Measurements from ENCODE around the gene C9orf153.
"Not testable (repeated sequence)": the region's sequence is repeated elsewhere in the genome, so short reads cannot be mapped to it uniquely, and the experiment has no call there.

C9orf153 gene

GRCh38 chr9:86222667-86223066 is 36.8 kb downstream of the C9orf153 start:
- H3K4me1 ChIP-seq (ENCODE audit: control insufficient read depth in 1 of 2, insufficient read depth in 2 of 2, low read length in 2 of 2), result no peaks in the 10 kb centered on the region
- H3K4me3 ChIP-seq (ENCODE audit: low read depth in 1 of 2, low read length in 2 of 2), result no peak overlapping the region
- H3K27ac ChIP-seq (ENCODE audit: low read length), result no peak overlapping the region
- no peaks in the 10 kb centered on the region for H3K9me3 ChIP-seq (ENCODE audit: control insufficient read depth in 1 of 2, low read length in 2 of 2)
- H3K27me3 ChIP-seq (ENCODE audit: low read depth, low read length), result no peaks in the 10 kb centered on the region
- H3K36me3 ChIP-seq (ENCODE audit: control insufficient read depth in 1 of 2, insufficient read depth in 2 of 2, low read length in 2 of 2), result peaks cover 0 to 1% of the 10 kb centered on the region in 2 donors

GRCh38 chr9:86219606-86220005 is 39.9 kb downstream of the C9orf153 start:
- Histone ChIP-seq H3K9me3 (ENCODE audit: control insufficient read depth in 1 of 2, low read length in 2 of 2) (no peaks in the 10 kb centered on the region), H3K36me3 (ENCODE audit: control insufficient read depth in 1 of 2, insufficient read depth in 2 of 2, low read length in 2 of 2) (no peaks in the 10 kb centered on the region), H3K4me1 (ENCODE audit: control insufficient read depth in 1 of 2, insufficient read depth in 2 of 2, low read length in 2 of 2) (no peaks in the 10 kb centered on the region), H3K4me3 (ENCODE audit: low read depth in 1 of 2, low read length in 2 of 2) (no peak overlapping the region), H3K27ac (ENCODE audit: low read length) (no peak overlapping the region), H3K27me3 (ENCODE audit: low read depth, low read length) (no peaks in the 10 kb centered on the region)

- Histone ChIP-seq H3K4me3 (ENCODE audit: low read depth in 1 of 2, low read length in 2 of 2) (no peak overlapping the region), H3K9me3 (ENCODE audit: control insufficient read depth in 1 of 2, low read length in 2 of 2) (no peaks in the 10 kb centered on the region), H3K4me1 (ENCODE audit: control insufficient read depth in 1 of 2, insufficient read depth in 2 of 2, low read length in 2 of 2) (no peaks in the 10 kb centered on the region), H3K27me3 (ENCODE audit: low read depth, low read length) (no peaks in the 10 kb centered on the region), H3K36me3 (ENCODE audit: control insufficient read depth in 1 of 2, insufficient read depth in 2 of 2, low read length in 2 of 2) (no peaks in the 10 kb centered on the region), H3K27ac (ENCODE audit: low read length) (no peak overlapping the region)
These were observed 42.2 kb downstream of the C9orf153 start for GRCh38 chr9:86217076-86217755.

- no peaks in the 10 kb centered on the region for H3K9me3 ChIP-seq (ENCODE audit: control insufficient read depth in 1 of 2, low read length in 2 of 2)
- H3K4me1 ChIP-seq (ENCODE audit: control insufficient read depth in 1 of 2, insufficient read depth in 2 of 2, low read length in 2 of 2), result no peaks in the 10 kb centered on the region
These were observed 52.3 kb downstream of the C9orf153 start for GRCh38 chr9:86207193-86207592.

GRCh38 chr9:86202338-86202882 is 57.0 kb downstream of the C9orf153 start:
- H3K27me3 ChIP-seq (ENCODE audit: low read depth, low read length), result no peaks in the 10 kb centered on the region
- no peaks in the 10 kb centered on the region for H3K4me1 ChIP-seq (ENCODE audit: control insufficient read depth in 1 of 2, insufficient read depth in 2 of 2, low read length in 2 of 2)
- no peak overlapping the region for H3K4me3 ChIP-seq (ENCODE audit: low read depth in 1 of 2, low read length in 2 of 2)
- H3K27ac ChIP-seq (ENCODE audit: low read length), result no peak overlapping the region
- no peaks in the 10 kb centered on the region for H3K9me3 ChIP-seq (ENCODE audit: control insufficient read depth in 1 of 2, low read length in 2 of 2)
- H3K36me3 ChIP-seq (ENCODE audit: control insufficient read depth in 1 of 2, insufficient read depth in 2 of 2, low read length in 2 of 2), result no peaks in the 10 kb centered on the region

More at GRCh38 chr9:86207193-86207592, 52.3 kb downstream of the C9orf153 start:
- Histone ChIP-seq H3K4me3 (ENCODE audit: low read depth in 1 of 2, low read length in 2 of 2) (no peak overlapping the region), H3K36me3 (ENCODE audit: control insufficient read depth in 1 of 2, insufficient read depth in 2 of 2, low read length in 2 of 2) (no peaks in the 10 kb centered on the region), H3K27ac (ENCODE audit: low read length) (no peak overlapping the region), H3K27me3 (ENCODE audit: low read depth, low read length) (no peaks in the 10 kb centered on the region)

- Histone ChIP-seq H3K9me3 (ENCODE audit: control insufficient read depth in 1 of 2, low read length in 2 of 2) (no peaks in the 10 kb centered on the region), H3K27ac (ENCODE audit: low read length) (no peak overlapping the region), H3K4me1 (ENCODE audit: control insufficient read depth in 1 of 2, insufficient read depth in 2 of 2, low read length in 2 of 2) (no peaks in the 10 kb centered on the region), H3K36me3 (ENCODE audit: control insufficient read depth in 1 of 2, insufficient read depth in 2 of 2, low read length in 2 of 2) (no peaks in the 10 kb centered on the region), H3K4me3 (ENCODE audit: low read depth in 1 of 2, low read length in 2 of 2) (no peak overlapping the region), H3K27me3 (ENCODE audit: low read depth, low read length) (no peaks in the 10 kb centered on the region)
These were observed 57.8 kb downstream of the C9orf153 start for GRCh38 chr9:86201474-86202337.

- no peaks in the 10 kb centered on the region for H3K36me3 ChIP-seq (ENCODE audit: control insufficient read depth in 1 of 2, insufficient read depth in 2 of 2, low read length in 2 of 2)
- H3K27ac ChIP-seq (ENCODE audit: low read length), result no peak overlapping the region
- H3K9me3 ChIP-seq (ENCODE audit: control insufficient read depth in 1 of 2, low read length in 2 of 2), result no peaks in the 10 kb centered on the region
- no peaks in the 10 kb centered on the region for H3K4me1 ChIP-seq (ENCODE audit: control insufficient read depth in 1 of 2, insufficient read depth in 2 of 2, low read length in 2 of 2)
- H3K4me3 ChIP-seq (ENCODE audit: low read depth in 1 of 2, low read length in 2 of 2), result no peak overlapping the region
- no peaks in the 10 kb centered on the region for H3K27me3 ChIP-seq (ENCODE audit: low read depth, low read length)
These were observed 58.8 kb downstream of the C9orf153 start for GRCh38 chr9:86200599-86201162.

- Histone ChIP-seq H3K4me3 (ENCODE audit: low read depth in 1 of 2, low read length in 2 of 2) (no peak overlapping the region), H3K9me3 (ENCODE audit: control insufficient read depth in 1 of 2, low read length in 2 of 2) (peaks cover 0 to 23% of the 10 kb centered on the region in 2 donors), H3K36me3 (ENCODE audit: control insufficient read depth in 1 of 2, insufficient read depth in 2 of 2, low read length in 2 of 2) (no peaks in the 10 kb centered on the region), H3K27ac (ENCODE audit: low read length) (no peak overlapping the region), H3K27me3 (ENCODE audit: low read depth, low read length) (no peaks in the 10 kb centered on the region), H3K4me1 (ENCODE audit: control insufficient read depth in 1 of 2, insufficient read depth in 2 of 2, low read length in 2 of 2) (no peaks in the 10 kb centered on the region)
These were observed 66.4 kb downstream of the C9orf153 start for GRCh38 chr9:86193088-86193487.

- not testable (repeated sequence) for H3K36me3 ChIP-seq (ENCODE audit: control insufficient read depth in 1 of 2, insufficient read depth in 2 of 2, low read length in 2 of 2); H3K27ac ChIP-seq (ENCODE audit: low read length); H3K4me1 ChIP-seq (ENCODE audit: control insufficient read depth in 1 of 2, insufficient read depth in 2 of 2, low read length in 2 of 2); H3K4me3 ChIP-seq (ENCODE audit: low read depth in 1 of 2, low read length in 2 of 2); H3K27me3 ChIP-seq (ENCODE audit: low read depth, low read length)
- peaks cover 0 to 26% of the 10 kb centered on the region in 2 donors for H3K9me3 ChIP-seq (ENCODE audit: control insufficient read depth in 1 of 2, low read length in 2 of 2)
These were observed 68.8 kb downstream of the C9orf153 start for GRCh38 chr9:86190700-86191099.

GRCh38 chr9:86187121-86187520 is 72.3 kb downstream of the C9orf153 start:
- Histone ChIP-seq H3K27me3 (ENCODE audit: low read depth, low read length) (no peaks in the 10 kb centered on the region), H3K4me1 (ENCODE audit: control insufficient read depth in 1 of 2, insufficient read depth in 2 of 2, low read length in 2 of 2) (no peaks in the 10 kb centered on the region), H3K27ac (ENCODE audit: low read length) (no peak overlapping the region), H3K4me3 (ENCODE audit: low read depth in 1 of 2, low read length in 2 of 2) (no peak overlapping the region), H3K9me3 (ENCODE audit: control insufficient read depth in 1 of 2, low read length in 2 of 2) (peaks cover 0 to 9% of the 10 kb centered on the region in 2 donors), H3K36me3 (ENCODE audit: control insufficient read depth in 1 of 2, insufficient read depth in 2 of 2, low read length in 2 of 2) (no peaks in the 10 kb centered on the region)

GRCh38 chr9:86186696-86187095 is 72.8 kb downstream of the C9orf153 start:
- H3K27ac ChIP-seq (ENCODE audit: low read length), result no peak overlapping the region
- no peaks in the 10 kb centered on the region for H3K36me3 ChIP-seq (ENCODE audit: control insufficient read depth in 1 of 2, insufficient read depth in 2 of 2, low read length in 2 of 2)
- H3K27me3 ChIP-seq (ENCODE audit: low read depth, low read length), result no peaks in the 10 kb centered on the region
- H3K4me1 ChIP-seq (ENCODE audit: control insufficient read depth in 1 of 2, insufficient read depth in 2 of 2, low read length in 2 of 2), result no peaks in the 10 kb centered on the region
- H3K4me3 ChIP-seq (ENCODE audit: low read depth in 1 of 2, low read length in 2 of 2), result no peak overlapping the region
- peaks cover 0 to 6% of the 10 kb centered on the region in 2 donors for H3K9me3 ChIP-seq (ENCODE audit: control insufficient read depth in 1 of 2, low read length in 2 of 2)
